Raji (cell line): ENCODE measurements around the gene RFX7.

Source experiments
- POLR2A ChIP-seq: IDR thresholded peaks from 2 replicates; pipeline ENCODE4 v1.6.1; 2011; ENCODE audit warnings: low read depth, low read length, control low read depth; ENCODE audit not compliant: insufficient read depth

RFX7 gene

DNA sequence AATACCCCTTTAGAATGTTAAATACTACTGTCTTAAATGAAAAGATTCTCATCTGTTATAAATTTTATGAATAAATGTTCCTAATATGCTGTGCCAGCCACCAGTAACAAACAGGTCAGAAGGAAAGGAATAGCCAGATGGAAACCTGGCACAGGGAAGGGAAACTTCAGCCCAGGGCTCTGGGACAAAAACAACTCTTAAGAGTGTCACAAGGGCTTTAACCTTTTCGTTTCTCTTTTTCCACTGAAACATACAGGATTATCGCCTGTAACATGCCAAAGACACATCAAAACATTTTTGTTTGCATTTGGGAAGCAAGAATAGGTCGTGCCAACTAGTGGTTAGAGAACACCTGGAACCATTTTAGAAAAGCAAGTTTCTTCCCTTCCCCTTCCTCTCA is 141.2 kb downstream of the RFX7 start:
- no peak for TF ChIP-seq POLR2A

DNA sequence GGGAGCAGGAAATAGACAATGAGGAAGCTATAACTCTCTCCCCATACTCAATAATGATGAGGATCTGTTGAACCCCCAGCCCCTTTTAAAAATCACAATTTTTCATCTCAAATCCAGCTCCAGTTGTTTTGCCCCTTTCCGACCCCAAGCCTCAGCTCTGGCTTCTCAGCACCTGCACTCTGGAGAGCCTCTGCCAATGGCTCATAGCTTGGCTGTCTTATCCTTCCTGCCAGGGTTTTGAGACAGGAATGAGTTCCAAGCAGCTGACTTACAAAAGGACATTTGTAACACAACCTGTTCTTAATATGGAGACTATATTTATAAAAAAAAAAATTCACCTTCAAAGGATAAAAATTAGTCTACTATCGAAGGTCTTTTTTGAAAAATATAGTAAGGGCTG is 144.4 kb downstream of the RFX7 start:
- no peak for TF ChIP-seq POLR2A

DNA sequence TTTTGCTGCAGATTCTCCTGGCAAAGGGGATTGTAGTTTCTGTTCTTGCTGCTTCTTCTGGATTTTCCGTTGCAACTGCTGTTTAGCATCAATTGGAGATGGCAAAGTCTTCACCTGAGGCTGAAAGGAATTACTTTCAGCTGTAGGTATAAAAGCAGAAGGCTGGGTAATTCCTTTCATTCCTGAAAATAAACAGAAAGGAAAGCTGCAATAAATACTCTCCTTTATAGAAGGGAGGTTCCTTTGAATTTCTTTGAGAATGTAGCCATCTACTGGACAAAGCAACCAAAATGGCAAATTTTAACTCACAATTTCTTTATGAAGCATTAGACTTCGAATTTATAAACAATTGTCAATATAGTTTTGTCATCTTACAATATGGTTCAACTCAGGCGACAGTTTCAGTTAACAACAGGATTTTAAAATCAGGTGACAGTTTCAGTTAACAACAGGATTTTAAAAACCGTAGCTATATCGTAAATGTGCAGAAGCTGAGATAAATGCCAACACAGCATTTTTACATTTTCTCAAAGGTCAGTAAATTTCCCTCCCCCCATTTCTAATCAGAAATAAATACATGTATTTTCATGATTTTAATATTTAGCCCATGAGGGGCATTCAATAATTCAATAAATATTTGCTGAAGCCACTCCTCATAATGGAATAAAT is 145.3 kb downstream of the RFX7 start:
- TF ChIP-seq POLR2A, result no peak

DNA sequence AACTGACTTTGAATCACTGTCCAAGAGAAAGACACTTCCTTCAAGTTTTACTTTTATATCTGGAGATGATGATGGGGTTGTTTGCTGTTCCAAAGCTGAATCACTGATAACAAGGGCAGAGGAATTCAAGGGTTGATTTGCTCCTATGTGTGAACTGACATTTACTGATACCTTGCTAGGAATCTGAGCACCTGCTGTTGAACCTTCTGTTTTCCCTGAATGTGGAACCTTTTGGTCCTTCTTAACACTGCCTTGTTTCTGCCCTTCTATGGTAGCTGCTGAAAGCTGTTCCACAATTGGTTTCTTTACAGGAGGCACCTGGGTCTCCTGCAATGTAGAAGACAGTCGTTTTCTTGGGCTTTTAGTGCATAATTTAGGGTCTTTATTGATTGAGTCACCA is 148.3 kb downstream of the RFX7 start:
- no peak for TF ChIP-seq POLR2A

DNA sequence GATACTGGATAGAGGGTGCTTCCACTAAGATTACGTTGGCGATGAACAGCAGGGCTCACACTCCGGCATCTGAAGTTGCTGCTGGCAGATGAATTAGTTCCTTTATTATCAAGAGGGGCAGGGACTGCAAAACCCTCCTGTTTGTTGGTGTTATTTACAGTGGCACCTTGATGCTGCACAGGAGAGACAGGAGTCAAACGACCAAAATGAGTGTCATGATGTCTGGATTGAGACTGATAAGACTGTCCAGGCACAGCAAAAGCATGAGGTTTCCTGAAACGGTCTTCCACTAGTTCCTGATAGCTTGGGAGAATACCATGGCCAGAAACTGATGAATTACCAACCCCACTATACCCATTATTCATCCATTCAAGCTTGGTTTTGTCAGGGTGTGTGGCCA is 149.5 kb downstream of the RFX7 start:
- no peak for TF ChIP-seq POLR2A

DNA sequence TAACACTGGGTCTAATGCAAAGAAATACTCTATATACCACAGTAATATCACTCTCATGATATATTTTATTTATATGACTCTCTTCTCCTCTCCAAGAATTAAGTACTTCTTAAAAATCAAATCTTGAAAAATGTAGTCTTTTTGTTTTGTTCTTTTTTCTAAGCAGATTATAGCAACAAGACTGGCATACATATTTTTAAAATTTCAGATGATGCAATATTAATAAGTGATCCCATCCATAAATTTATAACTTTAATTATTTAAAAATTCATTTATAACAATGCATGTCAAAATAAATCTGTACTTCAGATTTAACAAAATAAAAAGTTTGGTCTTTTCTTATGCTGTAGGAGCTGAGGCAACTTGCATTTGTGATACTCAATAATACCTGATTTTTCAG is 155.3 kb downstream of the RFX7 start:
- no peak for TF ChIP-seq POLR2A

DNA sequence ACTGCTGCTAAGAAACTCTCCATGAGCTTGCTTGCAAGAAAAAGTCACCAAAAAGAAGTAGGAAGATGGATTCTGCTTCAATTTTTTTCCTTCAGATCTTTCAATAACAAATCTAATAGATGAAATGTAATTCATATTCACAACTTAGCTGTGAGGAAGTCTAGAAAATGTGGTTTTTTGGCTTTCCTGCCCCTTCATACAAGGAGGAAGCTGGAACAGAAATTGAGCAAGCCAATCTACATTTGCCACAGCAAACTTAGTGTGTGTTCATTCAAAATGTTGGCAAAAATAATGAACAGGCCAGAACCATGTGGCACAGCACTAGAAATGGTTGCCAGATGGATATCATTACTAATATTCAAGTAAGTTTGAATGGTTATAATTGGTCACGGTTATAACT is 157.1 kb downstream of the RFX7 start:
- TF ChIP-seq POLR2A, result no peak

DNA sequence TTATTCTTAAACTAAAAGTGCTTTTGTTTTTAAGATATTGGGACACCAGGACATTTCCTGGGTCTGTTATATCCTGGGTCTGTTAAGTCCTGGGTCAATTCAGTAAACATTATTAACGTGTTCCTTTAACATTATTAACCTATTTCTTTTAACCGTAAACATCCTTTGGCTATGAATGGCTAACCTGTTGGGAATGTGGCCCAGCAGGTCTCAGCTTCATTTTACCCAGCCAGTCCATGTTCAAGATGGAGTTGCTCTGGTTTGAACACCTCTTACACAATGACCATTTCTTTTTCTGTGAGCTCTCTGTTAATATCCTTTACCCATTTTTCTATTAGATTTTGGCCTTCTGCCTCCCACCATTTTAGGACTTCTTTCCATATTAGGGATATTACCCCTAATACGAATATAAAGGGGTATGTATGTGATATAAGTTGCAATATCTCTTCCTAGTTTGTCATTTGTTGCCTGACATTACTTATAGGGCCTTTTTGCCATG is 161.4 kb downstream of the RFX7 start:
- TF ChIP-seq POLR2A, result no peak

DNA sequence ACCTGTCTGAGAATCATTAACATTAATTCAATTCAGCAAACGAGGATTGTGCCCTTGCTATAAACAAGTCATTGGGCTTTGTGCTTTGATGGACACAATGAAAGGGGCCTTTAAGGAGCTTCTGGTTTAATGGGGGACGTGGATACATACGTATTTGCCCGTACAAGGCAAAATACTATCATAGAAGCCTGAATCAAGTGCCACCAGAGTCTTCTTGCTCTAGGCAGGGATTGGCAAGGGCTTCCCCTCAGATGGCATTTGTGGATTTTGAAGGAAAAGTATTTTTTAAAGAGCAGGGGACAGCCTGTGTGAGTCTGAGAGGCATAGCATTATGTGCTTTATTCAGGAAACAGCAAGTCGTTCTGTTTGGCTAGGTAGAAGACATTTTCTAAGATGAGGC is 166.6 kb downstream of the RFX7 start:
- TF ChIP-seq POLR2A, result no peak

DNA sequence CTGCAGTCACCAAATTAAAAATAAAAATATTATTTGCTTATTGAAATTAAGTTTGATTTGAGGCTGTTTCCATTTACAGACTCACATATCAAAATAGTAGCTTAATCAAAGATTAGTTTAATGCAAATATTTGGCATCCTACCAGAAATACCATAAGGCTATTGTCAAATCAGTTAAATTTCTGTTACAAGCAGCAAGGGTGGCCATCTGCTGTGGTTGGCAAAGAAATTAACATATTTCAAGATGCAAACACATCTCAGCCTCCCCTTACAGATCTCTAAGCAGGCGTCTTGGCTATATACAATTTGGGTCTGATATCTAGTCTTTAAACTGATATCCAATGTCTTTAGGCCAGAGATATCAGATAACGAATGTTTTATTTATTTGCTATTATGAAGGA is 167.0 kb downstream of the RFX7 start:
- TF ChIP-seq POLR2A, result no peak

DNA sequence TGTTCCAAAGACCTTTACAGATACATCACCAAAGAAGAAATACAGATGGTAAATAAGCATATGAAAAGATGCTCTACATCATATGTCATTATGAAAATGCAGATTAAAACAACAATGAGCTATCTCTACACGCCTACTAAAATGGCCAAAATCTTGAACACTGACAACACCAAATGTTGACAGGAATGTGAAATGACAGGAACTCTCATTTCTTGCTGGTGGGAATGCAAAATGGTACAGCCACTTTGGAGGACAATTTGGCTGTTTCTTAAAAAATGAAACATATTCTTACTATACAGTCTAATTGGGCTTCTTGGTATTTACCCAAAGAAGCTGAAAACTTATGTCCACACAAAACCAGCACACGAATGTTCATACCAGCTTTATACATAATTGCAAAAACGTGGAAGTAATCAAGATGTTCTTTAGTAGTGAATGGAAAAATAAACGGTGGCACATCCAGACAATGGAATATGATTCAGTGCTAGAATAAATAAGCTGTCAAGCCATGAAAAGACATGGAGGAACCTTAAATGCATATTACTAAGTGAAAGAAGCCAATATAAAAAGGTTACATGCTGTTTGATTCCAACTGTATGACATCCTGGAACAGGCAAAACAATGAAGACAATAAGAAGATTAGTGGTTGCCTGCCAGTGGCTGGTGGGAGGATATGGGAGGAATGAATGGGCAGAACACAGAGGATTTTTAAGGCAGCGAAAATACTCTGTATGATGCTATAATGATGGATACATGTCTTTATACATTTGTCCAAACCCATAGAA is 169.0 kb downstream of the RFX7 start:
- no peak for TF ChIP-seq POLR2A

DNA sequence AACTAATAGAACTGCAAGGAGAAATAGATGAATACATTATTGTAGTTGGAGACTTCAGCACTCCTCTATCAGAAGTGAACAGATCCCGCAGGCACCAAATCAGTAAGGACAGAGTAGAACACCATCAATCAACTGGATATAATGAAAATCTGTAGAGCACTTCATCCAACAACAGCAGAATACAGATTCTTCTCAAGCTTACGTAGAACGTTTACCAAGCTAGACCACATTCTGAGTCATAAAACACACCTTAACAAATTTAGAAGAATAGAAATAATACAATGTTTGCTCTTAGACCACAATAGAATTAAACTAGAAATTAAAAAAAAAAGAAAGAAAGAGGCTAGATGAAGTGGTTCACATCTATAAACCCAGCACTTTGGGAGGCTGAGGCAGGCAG is 179.5 kb downstream of the RFX7 start:
- TF ChIP-seq POLR2A, result no peak

DNA sequence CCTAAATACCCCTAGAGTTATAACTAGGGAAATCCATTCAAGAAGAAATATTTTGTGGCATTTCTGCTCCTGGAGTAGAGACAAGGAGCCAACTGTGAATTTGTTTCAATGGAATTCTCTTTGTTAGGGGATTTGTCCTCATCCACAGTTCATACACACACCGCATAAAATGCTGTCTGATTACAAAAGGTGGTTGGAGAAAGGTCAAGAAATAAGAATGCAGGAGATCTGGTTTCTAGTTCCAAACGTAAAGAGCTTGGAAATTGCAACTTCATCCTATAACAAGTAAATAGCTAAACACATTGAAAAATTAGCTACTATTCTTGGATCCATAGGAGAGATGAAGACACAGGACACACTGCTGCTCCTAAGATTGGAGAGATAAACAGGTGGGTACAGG is 184.0 kb downstream of the RFX7 start:
- no peak for TF ChIP-seq POLR2A

DNA sequence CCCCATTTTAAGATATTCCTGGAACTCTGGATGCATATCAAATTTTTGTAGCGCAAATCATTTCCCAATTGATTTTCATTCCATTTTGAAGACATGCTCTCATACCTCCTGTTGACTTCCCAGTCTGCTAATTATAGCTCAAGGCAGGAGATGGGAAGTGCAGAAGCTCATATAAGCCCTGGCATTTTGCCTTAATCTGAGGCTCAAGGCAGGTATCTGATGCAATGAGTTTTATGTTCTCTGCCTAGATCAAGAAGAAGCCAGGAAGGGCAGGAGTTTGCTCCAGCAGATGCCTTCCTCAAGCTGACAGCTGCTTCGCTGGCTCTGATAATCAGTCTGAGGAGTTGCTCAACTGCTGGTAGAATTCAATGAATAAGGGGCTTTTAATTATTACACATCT is 184.7 kb downstream of the RFX7 start:
- TF ChIP-seq POLR2A, result no peak

DNA sequence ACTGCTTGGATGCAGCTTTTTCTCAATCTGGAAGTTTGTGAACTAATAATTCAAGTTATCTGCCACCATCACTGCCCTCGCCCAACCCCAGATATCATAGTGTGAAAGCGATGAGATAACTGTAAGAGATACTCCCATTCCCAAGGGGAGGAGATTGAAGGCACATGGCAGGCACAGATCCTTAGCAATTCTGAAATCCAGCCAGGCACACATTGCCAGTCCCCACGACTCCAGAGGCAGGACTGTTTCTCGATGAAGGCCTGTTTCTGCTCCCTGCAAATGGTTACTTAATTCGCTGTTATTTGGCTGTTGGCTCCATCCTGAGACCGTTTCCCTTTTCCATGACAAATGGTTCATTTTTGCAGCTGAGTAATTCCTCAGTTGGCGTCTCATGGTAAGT is 187.1 kb downstream of the RFX7 start:
- no peak for TF ChIP-seq POLR2A

DNA sequence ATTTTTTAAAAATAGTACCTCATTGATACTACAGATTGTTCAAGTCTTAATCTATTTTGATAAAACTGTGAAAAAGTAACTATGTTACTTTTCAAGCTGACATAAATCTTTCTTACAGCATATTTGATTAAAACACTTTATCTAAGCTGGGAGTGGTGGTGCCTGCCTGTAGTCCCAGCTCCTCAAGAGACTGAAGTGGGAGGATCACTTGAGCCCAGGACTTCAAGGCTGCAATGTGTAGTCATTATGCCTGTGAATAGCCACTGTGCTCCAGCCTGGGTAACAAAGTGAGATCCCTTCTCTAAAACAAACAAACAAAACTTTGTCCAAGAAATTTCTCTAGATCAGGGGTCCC is 190.7 kb downstream of the RFX7 start:
- TF ChIP-seq POLR2A, result no peak
